BE2C (cell line): ENCODE data around the gene SNX22.

ENCODE experiments used
- DNase-seq: peaks from one replicate; pipeline ENCODE4 v3.0.0-alpha.2; 2020
- H3K27me3 ChIP-seq: fragments of 250-450 bp; sonication (Bioruptor Pico); 2 replicates; pipeline ENCODE4 v1.5.1; 2020; ENCODE audit warnings: mild to moderate bottlenecking
- H3K36me3 ChIP-seq: fragments of 250-450 bp; sonication (Bioruptor Pico); 2 replicates; pipeline ENCODE4 v1.5.1; 2020; ENCODE audit warnings: mild to moderate bottlenecking
- H3K4me1 ChIP-seq: fragments of 250-450 bp; sonication (Bioruptor Pico); 2 replicates; pipeline ENCODE4 v1.5.1; 2020
- H3K4me3 ChIP-seq: 2 replicates; pipeline ENCODE4 v1.5.1; 2011; ENCODE audit warnings: low read depth, low read length
- H3K9me3 ChIP-seq: fragments of 250-450 bp; sonication (Bioruptor Pico); 2 replicates; pipeline ENCODE4 v1.5.1; 2020
- TF ChIP-seq, protein P1 (sequence below): IDR thresholded peaks from 2 replicates; pipeline ENCODE4 v1.5.1; 2012; ENCODE audit warnings: mild to moderate bottlenecking, low read depth, low read length

SNX22 gene

GRCh38 chr15:64146885-64147681 lies 4.4 kb upstream of the SNX22 start:
- Histone ChIP-seq H3K4me3 (peak overlapping the region; percentile 14), H3K36me3 (peaks cover 4% of the 10 kb centered on the region; the same call in 1 of the 2 replicates), H3K27me3 (peaks cover 5% of the 10 kb centered on the region), H3K9me3 (no peaks in the 10 kb centered on the region), H3K4me1 (peaks cover 11% of the 10 kb centered on the region)
- peak; percentile 83 for DNase-seq
- TF ChIP-seq, protein P1, sequence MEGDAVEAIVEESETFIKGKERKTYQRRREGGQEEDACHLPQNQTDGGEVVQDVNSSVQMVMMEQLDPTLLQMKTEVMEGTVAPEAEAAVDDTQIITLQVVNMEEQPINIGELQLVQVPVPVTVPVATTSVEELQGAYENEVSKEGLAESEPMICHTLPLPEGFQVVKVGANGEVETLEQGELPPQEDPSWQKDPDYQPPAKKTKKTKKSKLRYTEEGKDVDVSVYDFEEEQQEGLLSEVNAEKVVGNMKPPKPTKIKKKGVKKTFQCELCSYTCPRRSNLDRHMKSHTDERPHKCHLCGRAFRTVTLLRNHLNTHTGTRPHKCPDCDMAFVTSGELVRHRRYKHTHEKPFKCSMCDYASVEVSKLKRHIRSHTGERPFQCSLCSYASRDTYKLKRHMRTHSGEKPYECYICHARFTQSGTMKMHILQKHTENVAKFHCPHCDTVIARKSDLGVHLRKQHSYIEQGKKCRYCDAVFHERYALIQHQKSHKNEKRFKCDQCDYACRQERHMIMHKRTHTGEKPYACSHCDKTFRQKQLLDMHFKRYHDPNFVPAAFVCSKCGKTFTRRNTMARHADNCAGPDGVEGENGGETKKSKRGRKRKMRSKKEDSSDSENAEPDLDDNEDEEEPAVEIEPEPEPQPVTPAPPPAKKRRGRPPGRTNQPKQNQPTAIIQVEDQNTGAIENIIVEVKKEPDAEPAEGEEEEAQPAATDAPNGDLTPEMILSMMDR: no peak; the same call in 1 of the 2 replicates

DNA sequence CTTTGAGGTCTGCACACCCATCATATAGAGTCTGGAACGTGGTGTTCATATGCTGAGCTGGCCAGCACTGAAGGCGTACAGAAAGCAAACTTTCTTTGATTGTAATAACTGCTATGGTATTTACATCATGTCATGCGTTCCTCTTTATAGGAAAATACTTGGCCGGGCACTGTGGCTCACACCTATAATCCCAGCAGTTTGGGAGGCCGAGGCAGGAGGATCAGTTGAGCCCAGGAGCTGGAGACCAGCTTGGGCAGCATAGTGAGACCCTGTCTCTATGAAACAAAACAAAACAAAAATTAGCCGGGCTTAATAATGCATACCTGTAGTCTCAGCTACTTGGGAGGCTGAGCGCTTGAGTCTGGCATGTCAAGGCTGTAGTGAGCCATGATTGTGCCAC lies 3.4 kb upstream of the SNX22 start:
- peaks cover 4% of the 10 kb centered on the region; the same call in 1 of the 2 replicates for H3K36me3 ChIP-seq
- H3K27me3 ChIP-seq: peaks cover 13% of the 10 kb centered on the region
- H3K4me3 ChIP-seq: no peak overlapping the region
- H3K9me3 ChIP-seq: no peaks in the 10 kb centered on the region
- no peak for DNase-seq
- H3K4me1 ChIP-seq: peaks cover 11% of the 10 kb centered on the region
- TF ChIP-seq, protein P1: no peak

DNA sequence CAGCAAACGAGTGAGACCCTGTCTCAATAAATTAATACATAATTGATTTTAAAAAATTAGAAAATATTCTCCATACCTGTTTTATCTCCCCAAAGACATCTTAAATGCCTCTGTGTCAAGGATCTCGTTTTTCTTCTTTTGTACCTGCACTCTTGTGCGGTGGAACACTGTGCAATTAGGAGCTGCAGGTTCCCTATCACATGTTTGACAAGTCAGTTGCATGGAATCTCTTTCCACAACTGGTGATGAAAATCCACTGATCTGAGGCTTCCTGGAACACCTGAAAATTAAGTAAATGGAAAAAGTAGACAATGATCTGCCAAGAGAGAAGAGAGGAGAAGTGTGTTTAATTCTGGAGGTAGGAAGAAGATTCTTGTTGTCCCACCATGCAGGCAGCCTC lies 3.0 kb upstream of the SNX22 start:
- H3K36me3 ChIP-seq: peaks cover 4% of the 10 kb centered on the region; the same call in 1 of the 2 replicates
- TF ChIP-seq, protein P1: no peak
- no peak overlapping the region for H3K4me3 ChIP-seq
- peaks cover 11% of the 10 kb centered on the region for H3K4me1 ChIP-seq
- no peak for DNase-seq
- H3K27me3 ChIP-seq: peaks cover 13% of the 10 kb centered on the region
- no peaks in the 10 kb centered on the region for H3K9me3 ChIP-seq

DNA sequence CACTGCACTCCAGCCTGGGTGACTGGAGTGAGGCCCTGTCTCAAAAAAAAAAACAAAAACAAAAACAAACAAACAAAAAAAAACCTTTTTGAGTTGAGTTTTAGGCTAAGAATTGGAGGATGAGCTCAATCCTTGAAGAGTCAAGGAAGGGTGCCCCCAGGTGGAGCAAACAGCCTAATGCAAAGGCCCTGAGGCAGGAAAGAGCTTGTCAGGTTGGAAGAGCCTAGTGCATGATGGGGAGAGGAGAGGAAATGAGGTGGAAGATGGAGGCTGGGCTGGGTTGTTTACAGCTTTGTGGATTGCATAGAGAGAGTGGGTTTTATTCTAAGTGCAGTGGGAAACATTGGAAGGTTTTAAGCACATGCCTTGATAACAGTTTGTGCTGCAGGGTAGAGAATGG lies 2.1 kb upstream of the SNX22 start:
- Histone ChIP-seq H3K36me3 (peaks cover under 1% of the 10 kb centered on the region; the same call in 1 of the 2 replicates), H3K9me3 (no peaks in the 10 kb centered on the region), H3K4me3 (no peak overlapping the region), H3K4me1 (peaks cover 11% of the 10 kb centered on the region), H3K27me3 (peaks cover 13% of the 10 kb centered on the region)
- TF ChIP-seq, protein P1: peak; percentile 34
- no peak for DNase-seq

- Histone ChIP-seq H3K9me3 (no peaks in the 10 kb centered on the region), H3K4me3 (no peak overlapping the region), H3K27me3 (peaks cover 13% of the 10 kb centered on the region), H3K36me3 (no peaks in the 10 kb centered on the region; the same call in 1 of the 2 replicates), H3K4me1 (peaks cover 11% of the 10 kb centered on the region)
- no peak for DNase-seq
- TF ChIP-seq, protein P1: no peak
These were observed 1.5 kb upstream of the SNX22 start for GRCh38 chr15:64149893-64150578.
